DND-41 (cell line): Measurements from ENCODE around the gene SYNM.

Experiments
- CTCF ChIP-seq: IDR thresholded peaks from 2 replicates; pipeline ENCODE4 v1.5.1; 2012; ENCODE audit warnings: borderline replicate concordance, low read length, moderate library complexity, mild to moderate bottlenecking; ENCODE audit not compliant: poor library complexity, severe bottlenecking; ENCODE audit errors: extremely low read depth
- EZH2 ChIP-seq: IDR thresholded peaks from 3 replicates; pipeline ENCODE4 v1.6.1; 2012; ENCODE audit warnings: borderline replicate concordance, low read depth, mild to moderate bottlenecking, moderate library complexity, low read length, inconsistent platforms; ENCODE audit not compliant: severe bottlenecking

- TF ChIP-seq CTCF (no peak), EZH2 (no peak)
Observed at GRCh38 chr15:99130765-99131440, 26.0 kb downstream of the SYNM start.
